A549 (cell line): Measurements from ENCODE around the gene IL4. TPM values are rescaled to one million over a fixed set of nuclear protein-coding genes. Genes with fewer than 3 reads are reported as not detected.
A peak's percentile ranks its signal among the peaks of the same experiment; 100 is the strongest.

Experiments
- ATAC-seq, 2 experiments: fragments of 200-7000 bp in 1 of 2; fragments of >200 bp in 1 of 2; cut with Nextera tagmentation in 1 of 2; cut with Tn5 transposase in 1 of 2; 3 replicates each; pipeline versions ENCODE4 v1.8.0 to v1.9.1; 2018 to 2020; ENCODE audit warnings: mild to moderate bottlenecking in 1 of 2, moderate library complexity in 1 of 2
- CTCF ChIA-PET: fragments of 300-600 bp; sonication (Branson Sonifier 250); formaldehyde crosslinking; extraction: SDS; loops from one replicate; lab custom pipeline; 2021; ENCODE audit warnings: antibody characterized with exemption, inconsistent platforms; lab: Yijun Ruan, JAX
- POLR2A ChIA-PET: fragments of 350-600 bp; formaldehyde crosslinking; extraction: SDS; loops from one replicate; lab custom pipeline; 2021; ENCODE audit warnings: antibody characterized with exemption, inconsistent platforms; lab: Yijun Ruan, JAX
- DNase-seq, 2 experiments: peaks; one replicate each; pipeline versions ENCODE4 v3.0.0 to v3.0.0-alpha.2; 2011 to 2016; ENCODE audit warnings: low read depth in 1 of 2, low spot score in 1 of 2
- FAIRE-seq: peaks from 2 replicates; lab custom pipeline; 2011; peaks lifted over from hg19 to GRCh38; lab: Jason Lieb, UNC
- H3K27ac ChIP-seq, 2 experiments: fragments of >200 bp; sonication (Bioruptor Twin); formaldehyde crosslinking; 3 replicates each; pipeline ENCODE4 v1.5.1; 2016 to 2017
- H3K4me1 ChIP-seq: fragments of >200 bp; sonication (Bioruptor Twin); formaldehyde crosslinking; 3 replicates; pipeline ENCODE4 v1.6.1; 2016
- H3K4me2 ChIP-seq: fragments of >200 bp; sonication (Bioruptor Twin); formaldehyde crosslinking; 3 replicates; pipeline ENCODE4 v1.6.1; 2016
- H3K4me3 ChIP-seq: fragments of >200 bp; sonication (Bioruptor Twin); formaldehyde crosslinking; 3 replicates; pipeline ENCODE4 v1.5.1; 2016
- H3K9me3 ChIP-seq: fragments of >200 bp; sonication (Bioruptor Twin); formaldehyde crosslinking; 3 replicates; pipeline ENCODE4 v1.6.1; 2016
- BCL3 ChIP-seq: fragments of >200 bp; sonication (Bioruptor Twin); formaldehyde crosslinking; IDR thresholded peaks from 3 replicates; pipeline ENCODE4 v1.6.1; 2016
- CBX8 ChIP-seq: fragments of 200-600 bp; sonication (generic); IDR thresholded peaks from 2 replicates; pipeline ENCODE4 v1.6.1; 2016
- CEBPB ChIP-seq, 2 experiments: fragments of >200 bp in 1 of 2; sonication (Bioruptor Twin) in 1 of 2; formaldehyde crosslinking in 1 of 2; IDR thresholded peaks; 2 replicates each; pipeline ENCODE4 v1.6.1; 2012 to 2016
- CHD4 ChIP-seq: fragments of 200-600 bp; sonication (generic); IDR thresholded peaks from 2 replicates; pipeline ENCODE4 v1.6.1; 2016; ENCODE audit warnings: antibody characterized with exemption, mild to moderate bottlenecking, borderline replicate concordance
- EHMT2 ChIP-seq: fragments of 200-600 bp; sonication (generic); IDR thresholded peaks from 2 replicates; pipeline ENCODE4 v1.6.1; 2016; ENCODE audit warnings: antibody characterized with exemption, low read depth, mild to moderate bottlenecking, moderate library complexity
- EP300 ChIP-seq, 2 experiments: fragments of >200 bp; sonication (Bioruptor Twin); formaldehyde crosslinking; IDR thresholded peaks; 2 replicates in 1 of 2; 3 replicates in 1 of 2; pipeline ENCODE4 v1.6.1; 2016 to 2017
- ESRRA ChIP-seq: fragments of 150-350 bp; IDR thresholded peaks from 2 replicates; pipeline ENCODE4 v1.6.1; 2014; ENCODE audit warnings: mild to moderate bottlenecking, low read length, borderline replicate concordance
- HDAC2 ChIP-seq: fragments of 200-600 bp; sonication (generic); IDR thresholded peaks from 2 replicates; pipeline ENCODE4 v1.6.1; 2016
- HES2 ChIP-seq: fragments of >200 bp; sonication (Bioruptor Twin); formaldehyde crosslinking; IDR thresholded peaks from 2 replicates; pipeline ENCODE4 v1.6.1; 2016
- HOXA7 ChIP-seq: fragments of 250-450 bp; sonication (Bioruptor Pico); IDR thresholded peaks from 2 replicates; pipeline ENCODE4 v1.5.0; 2020; ENCODE audit warnings: mild to moderate bottlenecking, moderate library complexity
- JUNB ChIP-seq: fragments of >200 bp; sonication (Bioruptor Twin); formaldehyde crosslinking; IDR thresholded peaks from 2 replicates; pipeline ENCODE4 v1.6.1; 2016
- KDM1A ChIP-seq: fragments of 200-600 bp; sonication (generic); IDR thresholded peaks from 2 replicates; pipeline ENCODE4 v1.6.1; 2016; ENCODE audit warnings: low read depth, mild to moderate bottlenecking
- MAFK ChIP-seq: fragments of 450-650 bp; IDR thresholded peaks from 2 replicates; pipeline ENCODE4 v1.6.1; 2014; ENCODE audit not compliant: partially characterized antibody
- MAX ChIP-seq: IDR thresholded peaks from 2 replicates; pipeline ENCODE4 v1.6.1; 2012
- PHF8 ChIP-seq: fragments of 200-600 bp; sonication (generic); IDR thresholded peaks from 2 replicates; pipeline ENCODE4 v1.6.1; 2016; ENCODE audit warnings: low read depth, mild to moderate bottlenecking, antibody characterized with exemption, moderate library complexity, borderline replicate concordance
- POLR2A ChIP-seq: IDR thresholded peaks from 2 replicates; pipeline ENCODE4 v1.6.1; 2012; ENCODE audit warnings: mild to moderate bottlenecking, low read length
- POLR2AphosphoS2 ChIP-seq: conservative IDR thresholded peaks from 2 replicates; pipeline ENCODE4 v1.6.1; 2012; ENCODE audit warnings: low read length, improper control_type of control experiment, inconsistent platforms
- RARB ChIP-seq: fragments of 250-450 bp; sonication (Bioruptor Pico); IDR thresholded peaks from 2 replicates; pipeline ENCODE4 v1.8.0; 2021; ENCODE audit warnings: mild to moderate bottlenecking, moderate library complexity
- RNF2 ChIP-seq: fragments of 200-600 bp; sonication (generic); IDR thresholded peaks from 2 replicates; pipeline ENCODE4 v1.6.1; 2016; ENCODE audit warnings: low read depth, mild to moderate bottlenecking, antibody characterized with exemption, moderate library complexity, borderline replicate concordance
- SMC3 ChIP-seq: fragments of >200 bp; sonication (Bioruptor Twin); formaldehyde crosslinking; IDR thresholded peaks from 3 replicates; pipeline ENCODE4 v1.6.1; 2018; ENCODE audit warnings: inconsistent platforms
- TFCP2L1 ChIP-seq: fragments of 250-450 bp; sonication (Bioruptor Pico); IDR thresholded peaks from 2 replicates; pipeline ENCODE4 v1.5.0; 2021; ENCODE audit warnings: mild to moderate bottlenecking
- USF2 ChIP-seq: fragments of 450-650 bp; IDR thresholded peaks from 2 replicates; pipeline ENCODE4 v1.6.1; 2014; ENCODE audit warnings: antibody characterized with exemption
- ZC3H11A ChIP-seq: fragments of 450-650 bp; IDR thresholded peaks from 2 replicates; pipeline ENCODE4 v1.6.1; 2014; ENCODE audit warnings: antibody characterized with exemption, mild to moderate bottlenecking
- ZNF302 ChIP-seq: fragments of 250-450 bp; sonication (Bioruptor Pico); IDR thresholded peaks from 2 replicates; pipeline ENCODE4 v1.9.0; 2021; ENCODE audit warnings: inconsistent platforms, mild to moderate bottlenecking, moderate library complexity
- WGBS: methylation state at CpG from one replicate; pipeline ENCODE4 v1.1.6; 2017; ENCODE audit errors: missing lambda C conversion rate; 5-methylcytosine and 5-hydroxymethylcytosine counted together
- polyA plus RNA-seq, 4 experiments: library from polyadenylated mRNA; depleted of rRNA in 3 of 4; stranded (reverse); fragments of >200 nt; fragmentation: RNase III in 1 of 4; extraction: RNeasy Plus Mini Kit Qiagen cat#74134 plus additional on column Dnase treatment in 1 of 4; gene quantifications; 2 replicates in 3 of 4; 3 replicates in 1 of 4; pipeline ENCODE4 v1.2.3, GENCODE V29; 2011 to 2017

Gene IL4
- polyA plus RNA-seq, 2 of the 4 experiments (the other 2 are of a cell fraction), result not detected

GRCh38 chr5:132673488-132673887 lies 301 bp upstream of the IL4 start:
- H3K9me3 ChIP-seq, result no peaks in the 10 kb centered on the region
- no peak overlapping the region for H3K4me2 ChIP-seq
- TF ChIP-seq ZNF302 (CRISPR knock-in tag) (no peak), CHD4 (no peak), HDAC2 (no peak), USF2 (no peak), ZC3H11A (no peak)
- H3K27ac ChIP-seq, result no peak overlapping the region
- no peak overlapping the region for H3K4me3 ChIP-seq
- no peak for ATAC-seq
- peaks cover 32% of the 10 kb centered on the region for H3K4me1 ChIP-seq
- ChIA-PET CTCF (interaction anchor here (1.2 to 1.8 kb wide), 2 partner anchors 42 to 147 kb away, joined by 3 to 7 read pairs; no protein-coding TSS in a partner anchor), POLR2A (no interaction called here)
- DNase-seq, result no peak
- WGBS, result 82% methylated on average over 1 of the region's 1 CpG
- no peak for FAIRE-seq

- H3K4me3 ChIP-seq, result no peak overlapping the region
- WGBS, result 64% methylated on average over 13 of the region's 13 CpGs
- ATAC-seq (peak; percentile 40 to 53; a peak in 4 of 6 replicates), DNase-seq (peak; percentile 31 to 45), FAIRE-seq (no peak)
- POLR2A ChIA-PET, result interaction anchor here (0.6 kb wide), 1 partner anchor 184 kb away, joined by 6 read pairs; no protein-coding TSS in a partner anchor
- peaks cover 32% of the 10 kb centered on the region for H3K4me1 ChIP-seq
- TF ChIP-seq ESRRA (no peak), POLR2A (no peak), EHMT2 (no peak), JUNB (no peak), EP300 (IDR thresholded peaks at IDR 0.05) (no peak), POLR2AphosphoS2 (no peak), SMC3 (no peak), RARB (no peak), HOXA7 (CRISPR knock-in tag) (no peak), KDM1A (no peak), RNF2 (no peak), HES2 (no peak), MAFK (no peak), CEBPB (IDR thresholded peaks at IDR 0.05) (no peak), BCL3 (no peak), TFCP2L1 (no peak), ZNF302 (CRISPR knock-in tag) (no peak), PHF8 (no peak), CBX8 (no peak), MAX (no peak)
- no peaks in the 10 kb centered on the region for H3K9me3 ChIP-seq
- CTCF ChIA-PET, result interaction anchor here (1.0 to 1.8 kb wide), 3 partner anchors 11 to 154 kb away, joined by 3 to 7 read pairs (median 3); no protein-coding TSS in a partner anchor
- peak overlapping the region in 1 of 2 experiments; percentile 38; a peak in 2 of 6 replicates for H3K27ac ChIP-seq
- H3K4me2 ChIP-seq, result peak overlapping the region; percentile 54
Measured at GRCh38 chr5:132674671-132675506, 1.1 kb downstream of the IL4 start.
